Esophagus muscularis mucosa (tissue), 4 donors: Measurements from ENCODE around the gene PIGM.

Experiments
- EP300 ChIP-seq: sonication (generic); formaldehyde crosslinking; IDR thresholded peaks from one replicate; pipeline ENCODE4 v1.6.1; 2017; ENCODE audit warnings: antibody characterized with exemption
- POLR2A ChIP-seq: fragments of 450-650 bp; IDR thresholded peaks from one replicate; pipeline ENCODE4 v1.6.1; 2017; ENCODE audit warnings: antibody characterized with exemption, moderate library complexity, mild to moderate bottlenecking, low read depth
- POLR2AphosphoS5 ChIP-seq, 2 donors: sonication (generic); formaldehyde crosslinking; IDR thresholded peaks; one replicate each; pipeline ENCODE4 v1.6.1; 2017; ENCODE audit warnings: antibody characterized with exemption in 2 of 2
- TF ChIP-seq, protein P1 (sequence below), 3 experiments: fragments of 200-600 bp in 2 of 3; fragments of 450-650 bp in 1 of 3; sonication (generic) in 2 of 3; IDR thresholded peaks; one replicate each; pipeline ENCODE4 v1.5.1; 2017 to 2019; ENCODE audit warnings: antibody characterized with exemption in 3 of 3, mild to moderate bottlenecking in 2 of 3, moderate library complexity in 1 of 3

DNA sequence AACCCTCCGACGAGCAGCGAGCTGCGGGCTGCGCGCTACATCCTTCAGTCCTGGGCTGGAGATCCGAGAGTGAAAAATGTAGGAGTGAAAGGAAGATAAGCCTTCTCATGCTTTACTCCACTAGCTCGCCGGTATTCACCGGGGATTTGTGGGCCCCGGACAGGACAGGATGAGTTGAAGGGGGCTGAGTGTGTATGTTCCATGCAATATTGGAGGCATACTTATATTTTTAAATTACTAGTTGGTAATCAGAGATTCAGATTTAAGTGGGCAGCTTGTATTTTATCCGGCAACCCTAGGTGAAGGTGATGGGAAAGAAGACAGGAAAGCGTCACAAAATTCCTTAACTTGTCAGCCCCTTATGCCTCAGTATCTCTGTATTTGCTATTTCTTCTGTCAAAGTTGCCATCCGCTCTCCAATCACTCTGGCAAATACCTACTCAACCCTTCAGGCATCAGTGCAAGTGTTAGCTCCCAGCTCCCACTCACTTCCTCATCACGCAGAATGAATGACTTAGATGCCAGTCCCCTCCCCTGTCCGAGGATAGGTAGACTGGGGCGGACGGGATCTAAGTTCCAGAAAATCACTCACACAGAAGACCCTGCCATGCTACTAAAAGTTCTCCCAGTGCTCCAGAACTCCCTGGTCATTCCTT is 503 bp upstream of the PIGM start:
- TF ChIP-seq, protein P1, sequence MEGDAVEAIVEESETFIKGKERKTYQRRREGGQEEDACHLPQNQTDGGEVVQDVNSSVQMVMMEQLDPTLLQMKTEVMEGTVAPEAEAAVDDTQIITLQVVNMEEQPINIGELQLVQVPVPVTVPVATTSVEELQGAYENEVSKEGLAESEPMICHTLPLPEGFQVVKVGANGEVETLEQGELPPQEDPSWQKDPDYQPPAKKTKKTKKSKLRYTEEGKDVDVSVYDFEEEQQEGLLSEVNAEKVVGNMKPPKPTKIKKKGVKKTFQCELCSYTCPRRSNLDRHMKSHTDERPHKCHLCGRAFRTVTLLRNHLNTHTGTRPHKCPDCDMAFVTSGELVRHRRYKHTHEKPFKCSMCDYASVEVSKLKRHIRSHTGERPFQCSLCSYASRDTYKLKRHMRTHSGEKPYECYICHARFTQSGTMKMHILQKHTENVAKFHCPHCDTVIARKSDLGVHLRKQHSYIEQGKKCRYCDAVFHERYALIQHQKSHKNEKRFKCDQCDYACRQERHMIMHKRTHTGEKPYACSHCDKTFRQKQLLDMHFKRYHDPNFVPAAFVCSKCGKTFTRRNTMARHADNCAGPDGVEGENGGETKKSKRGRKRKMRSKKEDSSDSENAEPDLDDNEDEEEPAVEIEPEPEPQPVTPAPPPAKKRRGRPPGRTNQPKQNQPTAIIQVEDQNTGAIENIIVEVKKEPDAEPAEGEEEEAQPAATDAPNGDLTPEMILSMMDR (IDR thresholded peaks at IDR 0.05) = peak in 1 of 3 experiments; percentile 2
- no peak for TF ChIP-seq POLR2A
- TF ChIP-seq POLR2AphosphoS5 (IDR thresholded peaks at IDR 0.05) = no peak
- no peak for TF ChIP-seq EP300
